Natural killer cell treated with Interleukin-12 subunit alpha and Interleukin-12 subunit beta and Interleukin-15 and Interleukin-18, amount 100 ng/mL, for 72 hours (primary cell): ENCODE results near the gene TMEM125. TPM values are rescaled to one million over a fixed set of nuclear protein-coding genes. Genes with fewer than 3 reads are reported as not detected.

Experiments used
- ATAC-seq, 2 donors: fragments of 150-1000 bp; cut with Tn5 transposase in 1 of 2; sonication (Bioruptor Pico), chemical (Tn5 transposase) in 1 of 2; 2 replicates each; pipeline ENCODE4 v1.10.0; 2021
- DNase-seq: peaks from one replicate; pipeline ENCODE4 v3.0.0; 2022; ENCODE audit warnings: low spot score
- H3K27ac Mint-ChIP-seq, 2 donors: 1 replicate in 1 of 2; 2 replicates in 1 of 2; pipeline ENCODE4 v1.8.0; 2022; ENCODE audit warnings: mixed read lengths in 2 of 2, mild to moderate bottlenecking in 1 of 2, moderate library complexity in 1 of 2
- H3K27me3 Mint-ChIP-seq, 2 donors: 1 replicate in 1 of 2; 2 replicates in 1 of 2; pipeline ENCODE4 v1.8.0; 2022; ENCODE audit warnings: mixed read lengths in 2 of 2
- H3K36me3 Mint-ChIP-seq: one replicate; pipeline ENCODE4 v1.8.0; 2022; ENCODE audit warnings: mixed read lengths
- H3K4me1 Mint-ChIP-seq, 2 donors: 1 replicate in 1 of 2; 2 replicates in 1 of 2; pipeline ENCODE4 v1.8.0; 2022; ENCODE audit warnings: low read depth in 2 of 2, mixed read lengths in 2 of 2, mild to moderate bottlenecking in 1 of 2
- H3K4me3 Mint-ChIP-seq: one replicate; pipeline ENCODE4 v1.8.0; 2022; ENCODE audit warnings: mixed read lengths
- H3K9me3 Mint-ChIP-seq: 2 replicates; pipeline ENCODE4 v1.8.0; 2022; ENCODE audit warnings: mixed read lengths
- total RNA-seq, 2 donors: library from RNA; stranded (reverse); gene quantifications; one replicate each; pipeline ENCODE4 v1.2.3, GENCODE V29; 2022

Gene TMEM125
- total RNA-seq, 2 donors from 2014 or later = not detected

DNA sequence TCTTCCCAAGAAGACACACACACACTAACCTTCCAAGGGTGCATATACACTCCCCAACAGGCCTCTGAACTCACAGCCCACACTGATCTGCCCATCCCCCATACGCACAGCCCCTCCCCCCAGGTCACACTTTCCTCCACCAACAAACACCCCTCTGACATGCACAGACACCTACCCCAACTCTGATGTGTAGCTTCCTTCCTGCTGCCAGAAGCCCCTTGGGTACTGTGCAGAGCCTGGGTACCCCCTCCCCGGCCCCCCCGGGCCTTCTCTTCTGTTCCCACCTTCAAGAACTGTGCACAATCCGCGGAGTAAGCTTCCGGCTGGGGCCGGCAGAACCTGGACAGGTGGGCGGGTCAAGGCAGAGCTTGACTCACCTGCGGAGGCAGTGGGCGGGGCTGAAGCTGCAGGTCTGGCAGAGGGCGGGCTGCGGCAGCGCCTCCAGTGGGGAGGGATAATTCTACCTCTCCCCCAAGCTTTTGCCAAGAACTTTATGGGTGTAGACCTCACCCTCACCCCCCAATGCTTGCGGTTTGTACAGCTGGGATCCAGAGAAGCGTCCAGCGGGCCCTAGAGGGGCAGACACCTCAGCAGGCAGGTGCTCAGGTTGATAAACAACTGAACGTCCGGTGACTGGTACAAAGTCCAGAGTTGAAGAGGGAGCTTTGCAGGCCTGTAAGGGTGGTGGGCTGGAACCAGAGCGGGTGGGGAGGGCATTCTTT, 15.6 kb downstream of the TMEM125 start, which contains the start of gene C1orf210:
Gene C1orf210 (minus strand): TSS at position 313 of the 722 bp plus-strand sequence. CDS start 2,311 bp downstream, outside the sequence.
- H3K36me3 Mint-ChIP-seq = no peaks in the 10 kb centered on the region
- H3K27ac Mint-ChIP-seq = no peak within 1 kb of the TSS
- DNase-seq (no peak), ATAC-seq (peak in 1 of 2 donors; percentile 25)
- H3K9me3 Mint-ChIP-seq = no peaks in the 10 kb centered on the region
- H3K4me1 Mint-ChIP-seq = peaks cover 0 to 3% of the 10 kb centered on the region in 2 donors
- peaks cover under 1 to 3% of the 10 kb centered on the region in 2 donors for H3K27me3 Mint-ChIP-seq
- no peak within 1 kb of the TSS for H3K4me3 Mint-ChIP-seq

DNA sequence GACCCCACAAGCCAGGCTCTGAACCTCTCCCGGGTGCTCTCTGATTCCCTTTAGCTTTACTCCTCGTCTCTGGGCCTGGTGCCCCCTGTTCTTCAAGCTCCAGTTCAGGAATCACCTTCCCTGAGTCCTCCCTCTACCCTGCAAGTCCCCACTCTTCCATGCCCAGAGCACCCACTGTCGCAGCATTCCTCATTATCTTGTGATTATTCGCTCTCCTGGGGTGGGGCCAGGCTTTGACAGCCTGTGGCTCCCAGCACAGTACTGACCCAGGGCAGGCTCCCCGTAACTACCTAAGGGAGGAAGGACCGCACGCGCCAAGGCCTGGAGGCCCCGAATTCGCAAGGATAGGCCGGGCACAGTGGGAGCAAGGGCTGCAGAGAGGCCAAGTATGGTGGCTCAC, 16.3 kb downstream of the TMEM125 start:
- Mint-ChIP-seq H3K9me3 (no peaks in the 10 kb centered on the region), H3K4me1 (peaks cover 0 to 3% of the 10 kb centered on the region in 2 donors), H3K27ac (no peak overlapping the region), H3K27me3 (peaks cover 0 to 3% of the 10 kb centered on the region in 2 donors), H3K4me3 (no peak overlapping the region), H3K36me3 (no peaks in the 10 kb centered on the region)
- ATAC-seq = no peak
- DNase-seq = no peak

DNA sequence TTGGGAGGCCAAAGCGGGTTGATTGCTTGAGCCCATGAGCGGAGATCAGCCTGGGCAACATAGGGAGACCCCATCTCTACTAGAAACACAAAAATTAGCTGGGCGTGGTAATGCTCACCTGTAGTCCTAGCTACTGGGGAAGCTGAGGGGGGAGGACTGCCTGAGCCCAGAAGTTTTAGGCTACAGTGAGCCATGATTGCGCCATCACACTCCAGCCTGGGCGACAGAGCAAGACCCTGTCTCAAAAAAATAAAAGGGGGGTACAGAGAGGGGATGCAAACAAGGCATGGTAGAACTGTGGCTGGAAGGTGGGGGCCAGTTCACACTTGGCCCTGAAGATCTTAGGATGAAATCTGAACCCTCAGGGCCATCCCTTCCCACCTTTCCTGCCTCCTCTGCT, 16.8 kb downstream of the TMEM125 start:
- Mint-ChIP-seq H3K4me1 (peaks cover 0 to 3% of the 10 kb centered on the region in 2 donors), H3K9me3 (no peaks in the 10 kb centered on the region), H3K27me3 (peaks cover 0 to 3% of the 10 kb centered on the region in 2 donors), H3K27ac (no peak overlapping the region), H3K4me3 (no peak overlapping the region), H3K36me3 (no peaks in the 10 kb centered on the region)
- ATAC-seq (no peak), DNase-seq (no peak)

DNA sequence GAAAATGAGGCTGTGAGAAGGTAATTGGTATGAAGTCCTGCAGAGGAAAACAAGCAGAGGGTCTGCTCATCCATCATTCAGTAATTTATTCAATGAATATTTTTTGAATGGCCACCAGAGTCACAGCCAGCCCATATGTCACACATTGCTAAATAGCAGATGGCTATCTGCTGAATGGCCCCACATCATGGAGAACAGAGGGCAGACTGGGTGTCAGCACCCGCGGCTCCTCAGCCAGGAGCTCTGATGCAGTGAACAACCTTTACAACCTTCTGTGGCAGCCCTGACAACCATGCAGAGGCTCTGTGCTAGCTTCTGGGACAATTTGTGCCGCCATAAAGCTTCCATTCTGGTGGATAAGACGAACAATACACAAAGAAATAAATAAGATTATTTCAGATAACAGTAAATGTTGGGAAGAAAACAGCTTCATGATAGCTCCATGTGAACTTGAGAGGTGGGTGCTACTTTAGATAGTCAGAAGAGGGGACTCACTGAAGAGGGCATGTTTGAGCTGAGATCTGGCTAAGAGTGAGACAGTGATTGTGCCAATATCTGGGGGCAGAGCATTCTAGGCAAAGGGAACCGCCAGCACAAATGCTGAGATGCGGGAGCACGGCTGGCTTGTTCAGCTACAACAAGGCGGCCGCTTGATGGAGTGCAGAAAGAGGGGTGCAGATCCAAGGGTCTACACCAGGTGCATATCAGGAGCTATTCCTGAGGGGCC, 18.4 kb downstream of the TMEM125 start:
- DNase-seq (no peak), ATAC-seq (no peak)
- Mint-ChIP-seq H3K9me3 (no peaks in the 10 kb centered on the region), H3K36me3 (no peaks in the 10 kb centered on the region), H3K27ac (no peak overlapping the region), H3K4me3 (no peak overlapping the region), H3K4me1 (peaks cover 0 to 3% of the 10 kb centered on the region in 2 donors), H3K27me3 (peaks cover 0 to 3% of the 10 kb centered on the region in 2 donors)

DNA sequence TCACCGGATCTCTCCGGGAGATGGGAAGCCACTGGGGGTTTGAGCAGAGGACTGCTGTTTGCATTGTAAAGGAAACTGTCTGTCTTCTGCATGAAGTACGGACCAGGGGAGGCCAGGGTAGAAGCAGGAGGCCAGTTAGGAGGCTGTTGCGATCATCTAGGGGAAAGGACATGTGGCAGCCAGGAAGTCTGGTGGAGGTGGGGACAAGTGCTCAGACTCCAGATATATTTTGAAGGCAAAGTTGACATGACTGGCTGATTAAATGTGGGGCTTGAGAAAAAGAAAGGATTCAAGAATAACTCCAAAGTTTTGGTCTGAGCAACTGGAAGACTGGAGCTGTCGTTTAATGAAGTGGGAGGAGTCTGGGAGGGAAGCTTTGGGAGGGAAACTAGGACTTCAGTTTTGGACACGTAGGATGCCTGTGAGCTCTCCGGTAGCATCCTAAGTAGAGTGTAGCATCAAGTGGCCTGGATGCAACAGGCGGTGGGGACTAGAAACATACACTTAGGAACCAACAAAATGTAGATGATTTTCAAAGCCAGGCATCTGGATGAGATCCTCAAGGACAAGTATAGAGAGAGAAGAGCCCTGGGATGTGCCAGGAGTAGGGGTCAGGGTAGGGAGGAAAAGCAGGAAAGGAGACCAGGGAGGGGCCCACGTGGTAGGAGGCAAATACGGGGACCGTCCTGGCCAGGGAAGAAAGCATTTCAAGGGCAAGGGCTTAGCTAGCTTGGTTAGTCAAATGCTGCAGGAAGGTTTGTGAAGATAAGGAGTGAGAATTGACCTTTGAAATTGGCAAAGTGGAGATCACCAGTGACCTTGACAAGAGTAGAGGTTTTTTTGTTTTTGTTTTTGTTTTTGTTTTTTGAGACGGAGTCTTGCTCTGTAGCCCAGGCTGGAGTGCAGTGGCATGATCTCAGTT, 19.3 kb downstream of the TMEM125 start:
- Mint-ChIP-seq H3K9me3 (no peaks in the 10 kb centered on the region), H3K27me3 (peaks cover 0 to 3% of the 10 kb centered on the region in 2 donors), H3K4me1 (peaks cover 0 to 3% of the 10 kb centered on the region in 2 donors), H3K4me3 (no peak overlapping the region), H3K36me3 (no peaks in the 10 kb centered on the region), H3K27ac (no peak overlapping the region)
- ATAC-seq = no peak
- no peak for DNase-seq

DNA sequence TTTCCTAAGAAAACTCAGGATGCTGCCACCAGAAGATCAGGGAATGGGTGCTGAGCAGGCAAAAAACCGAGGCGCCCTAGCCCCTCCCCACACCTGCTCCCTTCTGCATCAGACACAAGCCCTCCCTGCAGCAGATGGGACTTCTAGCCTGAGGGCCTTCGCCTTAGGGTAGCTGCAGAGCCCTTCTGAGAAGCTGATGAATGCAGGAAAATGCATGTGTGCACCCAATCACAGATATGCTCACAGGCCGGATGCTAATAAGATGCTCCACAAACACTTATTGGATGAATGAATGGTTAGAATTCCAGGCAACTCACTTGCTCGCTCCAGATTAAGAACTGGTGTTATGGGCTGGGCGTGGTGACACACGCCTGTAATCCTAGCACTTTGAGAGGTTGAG, 22.4 kb downstream of the TMEM125 start:
- H3K27me3 Mint-ChIP-seq = peaks cover 0 to 3% of the 10 kb centered on the region in 2 donors
- H3K4me3 Mint-ChIP-seq = no peak overlapping the region
- H3K9me3 Mint-ChIP-seq = no peaks in the 10 kb centered on the region
- no peak overlapping the region for H3K27ac Mint-ChIP-seq
- no peak for DNase-seq
- ATAC-seq = no peak
- no peaks in the 10 kb centered on the region for H3K36me3 Mint-ChIP-seq
- H3K4me1 Mint-ChIP-seq = peaks cover 4 to 6% of the 10 kb centered on the region in 2 donors

DNA sequence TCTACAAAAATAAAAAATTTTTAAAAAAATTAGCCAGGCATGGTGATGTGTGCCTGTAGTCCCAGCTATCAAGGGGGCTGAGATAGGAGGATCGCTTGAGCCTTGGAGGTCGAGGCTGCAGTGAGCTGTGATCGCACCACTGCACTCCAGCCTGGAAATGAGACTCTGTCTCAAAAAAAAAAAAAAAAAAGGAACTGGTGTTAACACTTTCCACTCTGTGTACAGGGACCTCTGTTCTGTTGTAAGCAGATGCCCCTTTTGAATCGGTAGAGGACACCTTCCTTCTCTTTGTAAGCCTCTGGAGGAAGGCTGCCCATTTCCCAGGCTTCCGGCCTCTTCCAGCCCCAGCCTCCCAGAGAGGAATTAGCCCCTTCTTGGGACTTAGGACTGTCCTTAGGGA, 22.9 kb downstream of the TMEM125 start:
- ATAC-seq (no peak), DNase-seq (no peak)
- Mint-ChIP-seq H3K9me3 (no peaks in the 10 kb centered on the region), H3K4me1 (peaks cover 4 to 6% of the 10 kb centered on the region in 2 donors), H3K27me3 (peaks cover 0 to 2% of the 10 kb centered on the region in 2 donors), H3K27ac (no peak overlapping the region), H3K36me3 (no peaks in the 10 kb centered on the region), H3K4me3 (no peak overlapping the region)

DNA sequence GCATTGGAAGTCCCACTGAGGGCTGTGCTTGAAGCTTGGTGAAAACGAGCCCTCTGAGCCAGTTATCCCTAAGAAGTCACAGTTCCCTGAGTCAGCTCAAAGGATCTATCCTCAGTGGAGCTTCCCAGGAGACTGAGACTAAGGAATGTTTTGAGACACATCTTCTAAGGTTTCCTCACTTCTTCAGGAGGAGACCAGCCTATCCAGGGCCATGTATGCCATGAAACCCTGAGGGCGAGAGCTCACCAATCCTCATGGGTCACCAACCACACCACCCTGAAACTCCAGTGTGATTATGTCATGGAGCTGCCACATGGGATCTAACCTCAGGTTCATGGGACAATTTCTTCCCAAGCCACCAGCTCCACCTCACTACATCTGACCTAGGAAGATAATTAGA, 23.4 kb downstream of the TMEM125 start:
- H3K27me3 Mint-ChIP-seq = no peaks in the 10 kb centered on the region
- H3K36me3 Mint-ChIP-seq = no peaks in the 10 kb centered on the region
- H3K4me1 Mint-ChIP-seq = peaks cover 4 to 6% of the 10 kb centered on the region in 2 donors
- no peak for DNase-seq
- peak overlapping the region in 1 of 2 donors; percentile 29 for H3K27ac Mint-ChIP-seq
- no peak overlapping the region for H3K4me3 Mint-ChIP-seq
- H3K9me3 Mint-ChIP-seq = no peaks in the 10 kb centered on the region
- no peak for ATAC-seq

DNA sequence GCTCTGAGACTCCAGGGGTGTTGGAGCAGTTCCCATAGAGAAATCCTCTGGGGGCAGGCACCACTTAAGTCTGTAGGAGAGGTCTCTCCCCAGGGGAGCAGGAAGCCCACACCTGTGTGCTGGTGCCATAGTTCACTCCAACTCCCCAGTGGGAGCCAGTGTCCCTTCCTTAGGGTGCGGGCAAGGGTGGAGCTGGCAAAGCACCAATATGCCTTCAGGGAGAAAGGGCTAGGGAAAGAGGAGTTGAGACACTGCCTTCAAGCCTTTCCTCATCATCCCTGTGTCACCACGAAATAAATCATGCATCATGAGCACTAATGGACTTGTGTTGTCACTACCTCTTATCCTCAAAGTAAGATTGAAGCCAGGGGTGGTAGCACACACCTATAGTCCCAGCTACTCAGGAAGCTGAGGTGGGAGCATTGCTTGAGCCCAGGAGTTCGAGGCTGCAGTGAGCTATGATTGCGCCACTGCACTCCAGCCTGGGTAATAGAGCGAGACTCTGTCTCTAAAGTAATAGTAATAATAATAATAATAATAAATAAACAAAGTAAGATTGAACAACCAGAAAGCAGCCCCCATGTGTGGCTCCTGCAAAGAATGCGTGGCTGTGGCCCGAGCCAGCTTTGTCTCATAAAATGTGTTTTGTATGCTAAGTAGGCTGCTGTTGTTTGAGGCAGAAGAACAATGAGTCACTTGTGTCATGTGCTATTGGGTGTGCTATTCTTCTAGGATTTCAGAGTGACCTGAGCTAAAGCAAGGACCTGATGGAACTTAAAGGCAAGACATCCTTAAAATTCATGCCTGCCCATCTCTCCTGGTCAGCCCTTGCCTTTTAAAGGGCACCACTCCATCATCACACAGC, 24.3 kb downstream of the TMEM125 start:
- ATAC-seq (no peak), DNase-seq (no peak)
- Mint-ChIP-seq H3K4me3 (no peak overlapping the region), H3K9me3 (no peaks in the 10 kb centered on the region), H3K36me3 (no peaks in the 10 kb centered on the region), H3K27me3 (no peaks in the 10 kb centered on the region), H3K27ac (no peak overlapping the region), H3K4me1 (peaks cover 4 to 6% of the 10 kb centered on the region in 2 donors)

DNA sequence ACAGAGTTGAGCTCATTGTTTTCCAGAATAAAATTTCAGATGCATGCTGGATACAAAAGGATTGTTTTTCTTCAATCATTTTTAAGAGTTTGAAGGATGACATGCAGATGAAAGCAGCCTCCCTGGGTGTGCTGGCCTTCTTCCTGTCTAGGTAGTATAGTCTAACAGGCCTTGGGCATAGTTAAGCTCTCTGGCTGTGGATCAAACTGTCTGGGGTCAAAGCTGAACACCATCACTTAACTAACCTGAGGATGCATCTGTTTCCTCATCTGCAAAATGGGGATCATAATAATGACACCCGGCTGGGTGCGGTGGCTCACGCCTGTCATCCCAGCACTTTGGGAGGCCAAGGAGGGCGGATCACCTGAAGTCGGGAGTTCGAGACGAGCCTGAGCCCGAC, 25.0 kb downstream of the TMEM125 start:
- ATAC-seq (no peak), DNase-seq (no peak)
- H3K27me3 Mint-ChIP-seq = no peaks in the 10 kb centered on the region
- peaks cover 4 to 6% of the 10 kb centered on the region in 2 donors for H3K4me1 Mint-ChIP-seq
- H3K9me3 Mint-ChIP-seq = no peaks in the 10 kb centered on the region
- no peak overlapping the region for H3K4me3 Mint-ChIP-seq
- H3K36me3 Mint-ChIP-seq = no peaks in the 10 kb centered on the region
- H3K27ac Mint-ChIP-seq = no peak overlapping the region

DNA sequence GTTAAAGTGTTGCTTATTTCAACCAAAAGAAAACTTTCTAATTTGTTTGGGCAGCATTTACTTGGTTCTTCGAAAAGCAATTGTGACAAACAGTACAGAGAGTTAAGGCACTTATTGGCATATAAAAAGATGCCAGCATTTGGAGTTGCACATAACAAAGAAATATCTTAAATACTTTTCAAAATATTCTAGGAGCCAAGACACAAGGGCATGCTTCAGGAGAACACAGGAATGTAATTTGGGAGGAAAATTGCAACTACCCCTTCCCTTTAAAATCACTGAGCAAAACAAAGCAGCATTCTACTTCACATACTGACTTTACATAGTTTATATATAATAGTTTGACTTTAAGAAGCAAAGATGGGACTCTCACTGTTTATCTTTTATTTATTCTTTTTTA, 26.4 kb downstream of the TMEM125 start:
- H3K4me3 Mint-ChIP-seq = no peak overlapping the region
- no peak for DNase-seq
- ATAC-seq = no peak
- H3K27me3 Mint-ChIP-seq = no peaks in the 10 kb centered on the region
- H3K4me1 Mint-ChIP-seq = peaks cover 6 to 9% of the 10 kb centered on the region in 2 donors
- no peaks in the 10 kb centered on the region for H3K36me3 Mint-ChIP-seq
- H3K27ac Mint-ChIP-seq = peak overlapping the region in 1 of 2 donors; percentile 56
- no peaks in the 10 kb centered on the region for H3K9me3 Mint-ChIP-seq

DNA sequence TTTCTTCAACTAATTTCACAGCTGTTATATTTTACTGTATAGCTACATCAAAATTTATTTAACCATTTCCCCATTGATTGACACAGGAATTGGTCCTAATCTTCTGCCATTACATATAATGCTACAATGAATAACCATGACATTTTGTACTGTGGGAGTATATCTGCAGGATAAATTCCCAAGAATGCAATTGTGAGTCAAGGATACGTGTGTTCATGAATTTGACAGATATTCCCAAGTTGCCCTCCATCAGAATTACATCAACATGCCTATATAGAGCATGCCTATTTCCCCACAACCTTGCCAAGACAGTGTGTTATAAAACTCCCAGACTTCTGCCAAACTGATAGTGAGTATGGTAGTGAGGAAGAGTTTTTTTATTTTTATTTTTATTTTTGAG, 28.3 kb downstream of the TMEM125 start:
- Mint-ChIP-seq H3K27ac (no peak overlapping the region), H3K36me3 (no peaks in the 10 kb centered on the region), H3K27me3 (no peaks in the 10 kb centered on the region), H3K4me3 (no peak overlapping the region), H3K9me3 (no peaks in the 10 kb centered on the region), H3K4me1 (peaks cover 6 to 14% of the 10 kb centered on the region in 2 donors)
- ATAC-seq = no peak
- no peak for DNase-seq

DNA sequence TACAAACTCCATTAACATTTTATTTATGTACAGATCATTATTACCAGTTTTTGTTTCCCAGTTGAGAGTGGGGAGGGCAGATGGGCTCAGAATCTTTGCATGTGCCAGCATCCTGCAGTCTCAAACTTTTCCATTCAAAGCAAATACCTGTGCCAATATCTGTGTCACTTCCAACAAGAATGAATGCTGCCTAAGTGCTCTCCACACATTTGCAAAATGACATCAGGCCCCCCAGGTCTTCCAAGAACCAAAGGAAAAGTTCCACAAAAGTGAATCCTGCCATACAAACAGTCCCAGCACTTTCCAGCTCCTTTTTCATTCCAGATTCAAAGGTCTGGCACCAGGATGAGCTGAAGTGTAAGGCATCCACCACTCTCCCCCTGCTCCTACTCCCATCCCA, 29.3 kb downstream of the TMEM125 start:
- ATAC-seq (no peak), DNase-seq (no peak)
- no peak overlapping the region for H3K27ac Mint-ChIP-seq
- H3K4me3 Mint-ChIP-seq = no peak overlapping the region
- no peaks in the 10 kb centered on the region for H3K9me3 Mint-ChIP-seq
- no peaks in the 10 kb centered on the region for H3K36me3 Mint-ChIP-seq
- H3K4me1 Mint-ChIP-seq = peaks cover 6 to 14% of the 10 kb centered on the region in 2 donors
- no peaks in the 10 kb centered on the region for H3K27me3 Mint-ChIP-seq
